Tibial nerve (tissue), 4 donors: ENCODE results near the gene PAMR1. TPM values are rescaled to one million over a fixed set of nuclear protein-coding genes. Genes with fewer than 3 reads are reported as not detected.

Experiments used
- DNase-seq, 2 donors: peaks; one replicate each; pipeline ENCODE4 v3.0.0-alpha.2; 2019; ENCODE audit warnings: low spot score in 2 of 2
- H3K27ac ChIP-seq, 4 donors: fragments of 200-600 bp; sonication (generic) in 3 of 4; one replicate each; pipeline ENCODE4 v1.5.1; 2017 to 2019; ENCODE audit warnings: mild to moderate bottlenecking in 1 of 4
- H3K27me3 ChIP-seq, 2 donors: fragments of 200-600 bp; sonication (generic) in 1 of 2; one replicate each; pipeline versions ENCODE4 v1.5.1 to v1.6.0; 2017 to 2019
- H3K36me3 ChIP-seq, 3 donors: fragments of 200-600 bp; sonication (generic); one replicate each; pipeline ENCODE4 v1.5.1; 2018 to 2019
- H3K4me1 ChIP-seq, 4 donors: fragments of 200-600 bp; sonication (generic) in 3 of 4; one replicate each; pipeline ENCODE4 v1.5.1; 2017 to 2019
- H3K4me3 ChIP-seq, 4 donors: fragments of 200-600 bp; sonication (generic) in 3 of 4; one replicate each; pipeline ENCODE4 v1.5.1; 2017 to 2019; ENCODE audit warnings: mild to moderate bottlenecking in 1 of 4, moderate library complexity in 1 of 4
- H3K9me3 ChIP-seq, 4 donors: fragments of 200-600 bp; sonication (generic) in 3 of 4; one replicate each; pipeline ENCODE4 v1.5.1; 2017 to 2019
- CTCF ChIP-seq, 5 experiments: fragments of 200-600 bp in 3 of 5; fragments of 450-650 bp in 2 of 5; sonication (generic) in 3 of 5; IDR thresholded peaks; one replicate each; pipeline ENCODE4 v1.5.1; 2016 to 2019; ENCODE audit warnings: antibody characterized with exemption in 5 of 5, mild to moderate bottlenecking in 3 of 5, moderate library complexity in 2 of 5
- EP300 ChIP-seq, 2 donors: sonication (generic); formaldehyde crosslinking; IDR thresholded peaks; one replicate each; pipeline ENCODE4 v1.6.1; 2017; ENCODE audit warnings: antibody characterized with exemption in 2 of 2, mild to moderate bottlenecking in 1 of 2
- POLR2A ChIP-seq, 2 donors: fragments of 450-650 bp; IDR thresholded peaks; one replicate each; pipeline ENCODE4 v1.6.1; 2017; ENCODE audit warnings: antibody characterized with exemption in 2 of 2, mild to moderate bottlenecking in 2 of 2, moderate library complexity in 2 of 2
- WGBS, 2 donors: methylation state at CpG; one replicate each; pipeline ENCODE4 v1.1.5; 2018; 5-methylcytosine and 5-hydroxymethylcytosine counted together
- total RNA-seq, 4 donors: library from RNA; depleted of rRNA; stranded (reverse); fragments of >200 nt; gene quantifications; one replicate each; pipeline ENCODE4 v1.1.0, GENCODE V29; 2016

Gene PAMR1
- total RNA-seq, 4 donors from 2014 or later: 6.9 to 10.8 (median 7.7) TPM

- no peak for TF ChIP-seq EP300 (IDR thresholded peaks at IDR 0.05)
- TF ChIP-seq POLR2A (IDR thresholded peaks at IDR 0.05): no peak
- no peak for TF ChIP-seq CTCF (IDR thresholded peaks at IDR 0.05)
- Histone ChIP-seq H3K27ac (no peak overlapping the region), H3K36me3 (no peaks in the 10 kb centered on the region), H3K4me3 (no peak overlapping the region), H3K9me3 (no peaks in the 10 kb centered on the region), H3K27me3 (no peaks in the 10 kb centered on the region), H3K4me1 (peaks cover 0 to 4% (median 0%) of the 10 kb centered on the region in 4 donors)
- DNase-seq: no peak
- 71 to 77% methylated on average over 7 of the region's 7 CpGs for WGBS, 2 donors
Measured at GRCh38 chr11:35473795-35474374, 51.5 kb downstream of the PAMR1 start.

GRCh38 chr11:35470616-35471015 is 54.8 kb downstream of the PAMR1 start:
- TF ChIP-seq CTCF (IDR thresholded peaks at IDR 0.05) (no peak), POLR2A (IDR thresholded peaks at IDR 0.05) (no peak), EP300 (IDR thresholded peaks at IDR 0.05) (no peak)
- H3K4me3 ChIP-seq: no peak overlapping the region
- H3K36me3 ChIP-seq: no peaks in the 10 kb centered on the region
- no peaks in the 10 kb centered on the region for H3K4me1 ChIP-seq
- no peaks in the 10 kb centered on the region for H3K9me3 ChIP-seq
- H3K27ac ChIP-seq: no peak overlapping the region
- no peaks in the 10 kb centered on the region for H3K27me3 ChIP-seq
- 92 to 94% methylated on average over 13 of the region's 13 CpGs for WGBS, 2 donors
- DNase-seq: no peak

- Histone ChIP-seq H3K4me1 (no peaks in the 10 kb centered on the region), H3K27ac (no peak overlapping the region), H3K9me3 (no peaks in the 10 kb centered on the region), H3K36me3 (no peaks in the 10 kb centered on the region), H3K27me3 (no peaks in the 10 kb centered on the region), H3K4me3 (no peak overlapping the region)
- 86 to 91% methylated on average over 3 of the region's 3 CpGs for WGBS, 2 donors
- no peak for DNase-seq
- TF ChIP-seq CTCF (IDR thresholded peaks at IDR 0.05) (no peak), EP300 (IDR thresholded peaks at IDR 0.05) (no peak), POLR2A (IDR thresholded peaks at IDR 0.05) (no peak)
Measured at GRCh38 chr11:35466058-35466457, 59.4 kb downstream of the PAMR1 start.

- TF ChIP-seq CTCF (IDR thresholded peaks at IDR 0.05) (no peak), POLR2A (IDR thresholded peaks at IDR 0.05) (no peak), EP300 (IDR thresholded peaks at IDR 0.05) (no peak)
Measured at GRCh38 chr11:35464308-35464707, 61.1 kb downstream of the PAMR1 start.

GRCh38 chr11:35463331-35463751 is 62.1 kb downstream of the PAMR1 start:
- Histone ChIP-seq H3K27me3 (no peaks in the 10 kb centered on the region), H3K4me3 (no peak overlapping the region), H3K9me3 (no peaks in the 10 kb centered on the region), H3K27ac (no peak overlapping the region), H3K36me3 (no peaks in the 10 kb centered on the region), H3K4me1 (no peaks in the 10 kb centered on the region)
- 62 to 65% methylated on average over 13 of the region's 13 CpGs for WGBS, 2 donors
- no peak for DNase-seq
- TF ChIP-seq CTCF (IDR thresholded peaks at IDR 0.05) (no peak), POLR2A (IDR thresholded peaks at IDR 0.05) (no peak), EP300 (IDR thresholded peaks at IDR 0.05) (no peak)

More at GRCh38 chr11:35464308-35464707, 61.1 kb downstream of the PAMR1 start:
- Histone ChIP-seq H3K4me3 (no peak overlapping the region), H3K36me3 (no peaks in the 10 kb centered on the region), H3K27me3 (no peaks in the 10 kb centered on the region), H3K27ac (no peak overlapping the region), H3K4me1 (no peaks in the 10 kb centered on the region), H3K9me3 (no peaks in the 10 kb centered on the region)
- WGBS, 2 donors: 92 to 94% methylated on average over 1 of the region's 1 CpG
- no peak for DNase-seq
